Measurements from ENCODE around the gene FRMD4B. TPM values are rescaled to one million over a fixed set of nuclear protein-coding genes. Genes with fewer than 3 reads are reported as not detected.
A peak's percentile ranks its signal among the peaks of the same experiment; 100 is the strongest.

Gene FRMD4B
- total RNA-seq, 4 donors from 2014 or later = 10.5 to 22.0 (median 14.8) TPM

GRCh38 chr3:69426967-69427304 is 41.0 kb upstream of the FRMD4B start:
- Histone ChIP-seq H3K27ac (replicated peaks in 1 of 4) (no peak overlapping the region), H3K27me3 (no peaks in the 10 kb centered on the region), H3K4me1 (peaks cover 0 to 6% (median 0%) of the 10 kb centered on the region in 4 donors), H3K36me3 (no peaks in the 10 kb centered on the region), H3K4me3 (no peak overlapping the region), H3K9me3 (no peaks in the 10 kb centered on the region)
- intact Hi-C loops (cut with DNase I) = loop anchor here (10.0 kb wide), 1 partner anchor 122 kb away; no protein-coding TSS in a partner anchor
- no peak for DNase-seq (ENCODE audit: extremely low spot score)
- TF ChIP-seq POLR2AphosphoS5 (IDR thresholded peaks at IDR 0.05) = no peak
- TF ChIP-seq CTCF (IDR thresholded peaks at IDR 0.05) = peak in 1 of 3 experiments; percentile 13

GRCh38 chr3:69426291-69426966 is 40.5 kb upstream of the FRMD4B start:
- 83% methylated on average over 7 of the region's 7 CpGs for WGBS
- peaks cover 0 to 6% (median 0%) of the 10 kb centered on the region in 4 donors for H3K4me1 ChIP-seq
- DNase-seq (ENCODE audit: extremely low spot score) = no peak

GRCh38 chr3:69425249-69425648 is 39.4 kb upstream of the FRMD4B start:
- Histone ChIP-seq H3K27ac (replicated peaks in 1 of 4) (no peak overlapping the region), H3K4me3 (no peak overlapping the region), H3K9me3 (no peaks in the 10 kb centered on the region), H3K27me3 (no peaks in the 10 kb centered on the region), H3K36me3 (no peaks in the 10 kb centered on the region), H3K4me1 (peaks cover 0 to 6% (median 3%) of the 10 kb centered on the region in 4 donors)
- DNase-seq (ENCODE audit: extremely low spot score) = no peak
- intact Hi-C loops (cut with DNase I) = loop anchor here (10.0 kb wide), 1 partner anchor 120 kb away; no protein-coding TSS in a partner anchor
- WGBS = 67% methylated on average over 4 of the region's 4 CpGs
- TF ChIP-seq POLR2AphosphoS5 (IDR thresholded peaks at IDR 0.05) (no peak), EP300 (IDR thresholded peaks at IDR 0.05) (no peak), POLR2A (IDR thresholded peaks at IDR 0.05; ENCODE audit: low read depth) (no peak), CTCF (IDR thresholded peaks at IDR 0.05) (peak; percentile 30 to 49 (median 40))

More at GRCh38 chr3:69426291-69426966, 40.5 kb upstream of the FRMD4B start:
- Histone ChIP-seq H3K36me3 (no peaks in the 10 kb centered on the region), H3K4me3 (no peak overlapping the region), H3K9me3 (no peaks in the 10 kb centered on the region), H3K27me3 (no peaks in the 10 kb centered on the region), H3K27ac (replicated peaks in 1 of 4) (no peak overlapping the region)
- no peak for TF ChIP-seq POLR2A (IDR thresholded peaks at IDR 0.05; ENCODE audit: low read depth)
- no peak for TF ChIP-seq EP300 (IDR thresholded peaks at IDR 0.05)
- no peak for TF ChIP-seq POLR2AphosphoS5 (IDR thresholded peaks at IDR 0.05)
- no peak for TF ChIP-seq CTCF (IDR thresholded peaks at IDR 0.05)
- intact Hi-C loops (cut with DNase I) = loop anchor here (10.0 kb wide), 1 partner anchor 122 kb away; no protein-coding TSS in a partner anchor

- Histone ChIP-seq H3K4me1 (peaks cover 0 to 5% (median under 1%) of the 10 kb centered on the region in 4 donors), H3K27me3 (no peaks in the 10 kb centered on the region), H3K4me3 (no peak overlapping the region), H3K9me3 (no peaks in the 10 kb centered on the region), H3K36me3 (no peaks in the 10 kb centered on the region), H3K27ac (replicated peaks in 1 of 4) (no peak overlapping the region)
- DNase-seq (ENCODE audit: extremely low spot score) = no peak
- 94% methylated on average over 3 of the region's 3 CpGs for WGBS
- TF ChIP-seq CTCF (IDR thresholded peaks at IDR 0.05) (no peak), POLR2A (IDR thresholded peaks at IDR 0.05; ENCODE audit: low read depth) (no peak), POLR2AphosphoS5 (IDR thresholded peaks at IDR 0.05) (no peak), EP300 (IDR thresholded peaks at IDR 0.05) (no peak)
- intact Hi-C loops (cut with DNase I) = loop anchor here (10.0 kb wide), 1 partner anchor 119 kb away; no protein-coding TSS in a partner anchor
These were observed 37.7 kb upstream of the FRMD4B start for GRCh38 chr3:69423463-69424155.

Measured in esophagus muscularis mucosa (tissue), 4 donors.